Bronchial epithelial cell (primary cell): ENCODE data around the gene PC. TPM values are rescaled to one million over a fixed set of nuclear protein-coding genes. Genes with fewer than 3 reads are reported as not detected.

Source experiments
- DNase-seq: peaks from one replicate; pipeline ENCODE4 v3.0.0-alpha.2; 2010; ENCODE audit warnings: low read depth
- FAIRE-seq: peaks from 2 replicates; lab custom pipeline; 2011; peaks lifted over from hg19 to GRCh38; lab: Jason Lieb, UNC
- H3K27me3 ChIP-seq: 2 replicates; pipeline ENCODE4 v1.5.1; 2011; ENCODE audit warnings: low read length; ENCODE audit not compliant: control insufficient read depth, insufficient read depth
- H3K36me3 ChIP-seq: 2 replicates; pipeline ENCODE4 v1.5.1; 2011; ENCODE audit warnings: low read length; ENCODE audit not compliant: control insufficient read depth, insufficient read depth
- H3K4me3 ChIP-seq: 2 replicates; pipeline ENCODE4 v1.5.1; 2011; ENCODE audit warnings: mild to moderate bottlenecking, low read depth, low read length, control low read depth
- total RNA-seq: library from RNA; depleted of rRNA; stranded (reverse); fragments of >200 nt; gene quantifications from 2 replicates; pipeline ENCODE4 v1.2.1, GENCODE V29; 2014
- TF ChIP-seq, protein P1 (sequence below): IDR thresholded peaks from 2 replicates; pipeline ENCODE4 v1.5.1; 2011; ENCODE audit warnings: mild to moderate bottlenecking, moderate library complexity, low read length, control low read depth, inconsistent platforms; ENCODE audit not compliant: insufficient read depth, severe bottlenecking

The PC gene
- total RNA-seq, 1 donor from 2014 or later = 14.2 TPM

DNA sequence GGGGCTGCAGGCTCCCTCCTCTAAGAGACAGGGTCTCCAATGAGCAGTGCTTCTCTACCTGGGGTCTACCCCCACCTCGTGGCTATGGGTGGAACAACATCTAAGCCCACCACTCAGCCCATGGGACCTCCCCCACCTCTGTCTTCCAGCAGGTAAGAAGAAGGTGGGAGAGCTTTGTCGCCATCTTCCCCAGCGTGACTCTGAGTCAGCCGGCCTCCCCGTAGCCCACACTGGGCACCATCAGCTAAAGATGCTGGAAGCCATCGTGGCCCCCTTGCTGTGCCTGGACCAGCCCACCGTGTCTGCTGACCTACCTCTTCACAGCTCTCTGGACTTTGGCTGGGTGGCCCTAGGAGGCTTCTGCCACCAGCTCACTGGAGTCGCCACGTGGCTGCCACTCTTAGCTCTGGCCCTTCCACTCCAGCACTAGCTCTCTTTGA is 17.9 kb upstream of the PC start:
- DNase-seq (no peak), FAIRE-seq (no peak)
- Histone ChIP-seq H3K4me3 (no peak overlapping the region), H3K27me3 (no peaks in the 10 kb centered on the region), H3K36me3 (no peaks in the 10 kb centered on the region)
- TF ChIP-seq, protein P1, sequence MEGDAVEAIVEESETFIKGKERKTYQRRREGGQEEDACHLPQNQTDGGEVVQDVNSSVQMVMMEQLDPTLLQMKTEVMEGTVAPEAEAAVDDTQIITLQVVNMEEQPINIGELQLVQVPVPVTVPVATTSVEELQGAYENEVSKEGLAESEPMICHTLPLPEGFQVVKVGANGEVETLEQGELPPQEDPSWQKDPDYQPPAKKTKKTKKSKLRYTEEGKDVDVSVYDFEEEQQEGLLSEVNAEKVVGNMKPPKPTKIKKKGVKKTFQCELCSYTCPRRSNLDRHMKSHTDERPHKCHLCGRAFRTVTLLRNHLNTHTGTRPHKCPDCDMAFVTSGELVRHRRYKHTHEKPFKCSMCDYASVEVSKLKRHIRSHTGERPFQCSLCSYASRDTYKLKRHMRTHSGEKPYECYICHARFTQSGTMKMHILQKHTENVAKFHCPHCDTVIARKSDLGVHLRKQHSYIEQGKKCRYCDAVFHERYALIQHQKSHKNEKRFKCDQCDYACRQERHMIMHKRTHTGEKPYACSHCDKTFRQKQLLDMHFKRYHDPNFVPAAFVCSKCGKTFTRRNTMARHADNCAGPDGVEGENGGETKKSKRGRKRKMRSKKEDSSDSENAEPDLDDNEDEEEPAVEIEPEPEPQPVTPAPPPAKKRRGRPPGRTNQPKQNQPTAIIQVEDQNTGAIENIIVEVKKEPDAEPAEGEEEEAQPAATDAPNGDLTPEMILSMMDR = peak; percentile 71

DNA sequence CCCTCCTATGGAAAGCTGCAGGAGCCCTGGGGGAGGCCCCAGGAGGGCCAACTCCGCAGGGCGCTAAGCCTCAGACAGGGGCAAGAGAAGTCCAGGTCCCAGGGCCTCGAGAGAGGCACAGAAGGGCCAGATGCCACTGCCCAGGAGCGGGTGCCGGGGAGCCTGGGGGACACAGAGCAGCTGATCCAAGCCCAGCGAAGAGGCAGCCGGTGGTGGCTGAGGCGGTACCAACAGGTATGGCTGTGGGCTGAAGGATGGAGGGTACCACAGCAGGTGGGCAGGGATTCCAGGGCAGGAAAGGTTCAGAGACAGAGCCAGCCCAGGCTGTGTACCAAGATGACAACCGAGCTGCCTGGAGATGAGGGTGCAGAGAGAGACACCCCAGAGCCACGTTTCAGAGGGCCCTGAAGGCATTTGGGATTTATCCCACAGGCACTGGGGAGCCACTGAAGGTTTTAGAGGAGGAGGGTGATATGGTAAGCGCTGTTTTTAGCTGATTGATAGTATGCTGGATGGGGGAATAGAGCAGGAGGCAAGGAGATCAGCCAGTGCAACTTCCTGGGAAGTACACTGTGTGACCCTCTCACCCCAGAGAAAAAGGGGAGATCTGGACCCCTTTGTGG is 17.3 kb upstream of the PC start:
- no peak overlapping the region for H3K4me3 ChIP-seq
- FAIRE-seq (no peak), DNase-seq (no peak)
- no peaks in the 10 kb centered on the region for H3K36me3 ChIP-seq
- TF ChIP-seq, protein P1 = no peak
- H3K27me3 ChIP-seq = no peaks in the 10 kb centered on the region

DNA sequence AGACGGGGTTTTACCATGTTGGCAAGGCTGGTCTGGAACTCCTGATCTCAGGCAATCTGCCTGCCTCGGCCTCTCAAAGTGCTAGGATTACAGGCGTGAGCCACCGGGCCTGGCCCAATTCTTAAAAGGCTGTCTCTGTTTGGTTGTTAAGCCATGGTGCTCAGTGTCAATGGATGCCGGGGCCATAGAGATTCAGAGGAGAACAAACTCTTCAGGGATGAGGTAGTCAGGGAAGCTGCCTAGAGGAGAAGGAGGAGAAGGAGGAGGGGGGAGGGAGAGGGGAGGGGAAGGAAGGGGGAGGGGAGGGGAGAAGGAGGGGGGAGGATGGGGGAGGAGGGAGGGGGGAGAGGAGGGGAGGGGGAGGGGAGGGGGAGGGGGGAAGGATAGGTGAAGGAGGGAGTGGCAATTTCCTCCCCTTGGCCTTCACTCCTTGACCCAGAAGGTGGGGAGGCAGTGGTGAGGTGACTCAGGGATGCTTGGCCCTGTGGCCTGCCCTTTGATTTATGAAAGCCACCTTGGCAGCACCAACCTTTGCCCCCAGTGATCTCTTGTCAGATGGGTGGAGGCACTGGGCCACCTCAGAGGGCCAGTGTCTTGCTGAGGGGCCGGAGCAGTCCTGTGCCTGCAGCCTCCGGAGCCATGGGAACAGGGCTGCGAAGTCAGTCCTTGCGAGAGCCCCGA is 16.7 kb upstream of the PC start, which contains the start of gene C11orf86:
TSS of gene C11orf86 (plus strand) at position 581 of the 681 bp plus-strand sequence. CDS start at position 640, 59 bp downstream.
- TF ChIP-seq, protein P1 = no peak
- Histone ChIP-seq H3K36me3 (no peaks in the 10 kb centered on the region), H3K27me3 (no peaks in the 10 kb centered on the region), H3K4me3 (no peak within 1 kb of the TSS)
- FAIRE-seq = no peak
- no peak for DNase-seq

DNA sequence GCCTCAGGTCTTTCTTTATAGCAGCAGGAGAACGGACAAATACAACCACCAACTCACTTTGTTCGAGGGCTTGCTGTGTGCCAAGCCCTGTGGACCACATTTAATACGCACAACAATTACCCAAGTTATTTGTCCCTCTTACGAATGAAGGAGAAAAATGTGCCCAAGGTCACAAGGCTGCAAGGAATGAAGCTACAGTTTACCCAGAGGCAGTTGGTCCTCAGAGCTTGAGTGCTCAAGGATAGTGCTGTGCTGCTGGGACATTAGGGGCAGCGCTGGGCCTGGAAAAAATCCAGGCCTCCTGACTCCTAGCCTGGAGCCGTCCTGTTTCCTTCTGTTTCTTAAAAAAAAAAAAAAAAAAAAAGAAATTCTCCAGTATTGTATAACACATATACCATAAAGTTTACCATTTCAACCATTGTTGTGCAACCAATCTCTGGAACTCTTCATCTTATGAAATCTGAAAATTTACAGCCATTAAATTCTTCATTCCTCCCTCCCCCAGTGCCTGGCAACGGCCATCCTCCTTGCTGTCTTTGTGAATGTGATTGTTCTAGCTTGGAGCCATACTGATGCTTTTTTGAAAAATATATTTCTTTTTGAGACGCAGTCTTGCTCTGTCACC is 15.9 kb upstream of the PC start:
- no peak for FAIRE-seq
- Histone ChIP-seq H3K4me3 (no peak overlapping the region), H3K27me3 (no peaks in the 10 kb centered on the region), H3K36me3 (no peaks in the 10 kb centered on the region)
- no peak for DNase-seq
- TF ChIP-seq, protein P1 = no peak

DNA sequence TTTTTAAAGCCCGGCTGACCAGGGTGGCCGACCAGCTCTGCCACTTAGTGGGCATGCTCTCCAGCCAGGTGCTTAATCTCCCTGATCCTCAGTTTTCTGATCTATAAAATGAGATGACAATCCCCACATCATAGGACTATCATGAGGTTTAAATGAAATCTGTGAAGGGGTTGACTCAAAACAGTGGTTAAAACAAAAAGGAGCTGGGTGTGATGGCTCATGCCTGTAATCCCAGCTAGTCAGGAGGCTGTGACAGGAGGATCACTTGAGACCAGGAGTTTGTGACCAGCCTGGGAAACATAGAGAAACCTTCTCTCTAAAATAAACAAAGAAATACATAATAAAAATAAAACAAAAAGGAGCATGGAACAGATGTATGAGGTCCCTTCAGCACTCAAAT is 13.3 kb upstream of the PC start:
- DNase-seq = no peak
- Histone ChIP-seq H3K4me3 (no peak overlapping the region), H3K36me3 (no peaks in the 10 kb centered on the region), H3K27me3 (no peaks in the 10 kb centered on the region)
- no peak for FAIRE-seq
- TF ChIP-seq, protein P1 = no peak
